Measurements from ENCODE around the gene FGF1.

The FGF1 gene

GRCh38 chr5:142713121-142713706 lies 27.3 kb upstream of the FGF1 start (continued):
- TF ChIP-seq ZBTB11 (tag by site-specific recombination; conservative IDR thresholded peaks at IDR 0.05; ENCODE audit: low read depth), result peak; percentile 32; the same call in 1 of the 2 replicates
- TF ChIP-seq ZNF521 (tag by site-specific recombination; IDR thresholded peaks at IDR 0.05), result no peak
- TF ChIP-seq ZNF830 (tag by site-specific recombination; IDR thresholded peaks at IDR 0.05; ENCODE audit: low read depth), result no peak
- TF ChIP-seq ZNF155 (tag by site-specific recombination; IDR thresholded peaks at IDR 0.05), result no peak
- no peak for TF ChIP-seq ZNF701 (tag by site-specific recombination; IDR thresholded peaks at IDR 0.05)
- TF ChIP-seq SP7 (tag by site-specific recombination; IDR thresholded peaks at IDR 0.05), result peak; percentile 64
- TF ChIP-seq ZNF585B (tag by site-specific recombination; IDR thresholded peaks at IDR 0.05), result no peak
- no peak for TF ChIP-seq ZNF133 (tag by site-specific recombination; IDR thresholded peaks at IDR 0.05)
- no peak for TF ChIP-seq ZSCAN16 (tag by site-specific recombination; IDR thresholded peaks at IDR 0.05)
- no peak for TF ChIP-seq SCRT2 (tag by site-specific recombination; IDR thresholded peaks at IDR 0.05)
- TF ChIP-seq ZNF404 (tag by site-specific recombination; IDR thresholded peaks at IDR 0.05), result no peak
- no peak for TF ChIP-seq BCL11A (tag by site-specific recombination; IDR thresholded peaks at IDR 0.05; ENCODE audit: low read depth)
- peak; percentile 77 for TF ChIP-seq ZBTB8A (tag by site-specific recombination; IDR thresholded peaks at IDR 0.05)
- TF ChIP-seq, protein P1, sequence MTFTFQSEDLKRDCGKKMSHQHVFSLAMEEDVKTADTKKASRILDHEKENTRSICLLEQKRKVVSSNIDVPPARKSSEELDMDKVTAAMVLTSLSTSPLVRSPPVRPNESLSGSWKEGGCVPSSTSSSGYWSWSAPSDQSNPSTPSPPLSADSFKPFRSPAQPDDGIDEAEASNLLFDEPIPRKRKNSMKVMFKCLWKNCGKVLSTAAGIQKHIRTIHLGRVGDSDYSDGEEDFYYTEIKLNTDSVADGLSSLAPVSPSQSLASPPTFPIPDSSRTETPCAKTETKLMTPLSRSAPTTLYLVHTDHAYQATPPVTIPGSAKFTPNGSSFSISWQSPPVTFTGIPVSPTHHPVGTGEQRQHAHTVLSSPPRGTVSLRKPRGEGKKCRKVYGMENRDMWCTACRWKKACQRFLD (tag by site-specific recombination; IDR thresholded peaks at IDR 0.05), result no peak
- no peak for TF ChIP-seq ZNF48 (tag by site-specific recombination; IDR thresholded peaks at IDR 0.05)
- TF ChIP-seq ZNF473 (tag by site-specific recombination; IDR thresholded peaks at IDR 0.05), result no peak
- no peak for TF ChIP-seq ZNF426 (tag by site-specific recombination; IDR thresholded peaks at IDR 0.05)
- TF ChIP-seq, protein P2, sequence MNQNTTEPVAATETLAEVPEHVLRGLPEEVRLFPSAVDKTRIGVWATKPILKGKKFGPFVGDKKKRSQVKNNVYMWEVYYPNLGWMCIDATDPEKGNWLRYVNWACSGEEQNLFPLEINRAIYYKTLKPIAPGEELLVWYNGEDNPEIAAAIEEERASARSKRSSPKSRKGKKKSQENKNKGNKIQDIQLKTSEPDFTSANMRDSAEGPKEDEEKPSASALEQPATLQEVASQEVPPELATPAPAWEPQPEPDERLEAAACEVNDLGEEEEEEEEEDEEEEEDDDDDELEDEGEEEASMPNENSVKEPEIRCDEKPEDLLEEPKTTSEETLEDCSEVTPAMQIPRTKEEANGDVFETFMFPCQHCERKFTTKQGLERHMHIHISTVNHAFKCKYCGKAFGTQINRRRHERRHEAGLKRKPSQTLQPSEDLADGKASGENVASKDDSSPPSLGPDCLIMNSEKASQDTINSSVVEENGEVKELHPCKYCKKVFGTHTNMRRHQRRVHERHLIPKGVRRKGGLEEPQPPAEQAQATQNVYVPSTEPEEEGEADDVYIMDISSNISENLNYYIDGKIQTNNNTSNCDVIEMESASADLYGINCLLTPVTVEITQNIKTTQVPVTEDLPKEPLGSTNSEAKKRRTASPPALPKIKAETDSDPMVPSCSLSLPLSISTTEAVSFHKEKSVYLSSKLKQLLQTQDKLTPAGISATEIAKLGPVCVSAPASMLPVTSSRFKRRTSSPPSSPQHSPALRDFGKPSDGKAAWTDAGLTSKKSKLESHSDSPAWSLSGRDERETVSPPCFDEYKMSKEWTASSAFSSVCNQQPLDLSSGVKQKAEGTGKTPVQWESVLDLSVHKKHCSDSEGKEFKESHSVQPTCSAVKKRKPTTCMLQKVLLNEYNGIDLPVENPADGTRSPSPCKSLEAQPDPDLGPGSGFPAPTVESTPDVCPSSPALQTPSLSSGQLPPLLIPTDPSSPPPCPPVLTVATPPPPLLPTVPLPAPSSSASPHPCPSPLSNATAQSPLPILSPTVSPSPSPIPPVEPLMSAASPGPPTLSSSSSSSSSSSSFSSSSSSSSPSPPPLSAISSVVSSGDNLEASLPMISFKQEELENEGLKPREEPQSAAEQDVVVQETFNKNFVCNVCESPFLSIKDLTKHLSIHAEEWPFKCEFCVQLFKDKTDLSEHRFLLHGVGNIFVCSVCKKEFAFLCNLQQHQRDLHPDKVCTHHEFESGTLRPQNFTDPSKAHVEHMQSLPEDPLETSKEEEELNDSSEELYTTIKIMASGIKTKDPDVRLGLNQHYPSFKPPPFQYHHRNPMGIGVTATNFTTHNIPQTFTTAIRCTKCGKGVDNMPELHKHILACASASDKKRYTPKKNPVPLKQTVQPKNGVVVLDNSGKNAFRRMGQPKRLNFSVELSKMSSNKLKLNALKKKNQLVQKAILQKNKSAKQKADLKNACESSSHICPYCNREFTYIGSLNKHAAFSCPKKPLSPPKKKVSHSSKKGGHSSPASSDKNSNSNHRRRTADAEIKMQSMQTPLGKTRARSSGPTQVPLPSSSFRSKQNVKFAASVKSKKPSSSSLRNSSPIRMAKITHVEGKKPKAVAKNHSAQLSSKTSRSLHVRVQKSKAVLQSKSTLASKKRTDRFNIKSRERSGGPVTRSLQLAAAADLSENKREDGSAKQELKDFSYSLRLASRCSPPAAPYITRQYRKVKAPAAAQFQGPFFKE (tag by site-specific recombination; IDR thresholded peaks at IDR 0.05; ENCODE audit: borderline replicate concordance), result no peak
- no peak for TF ChIP-seq ZNF16 (tag by site-specific recombination; IDR thresholded peaks at IDR 0.05; ENCODE audit: low read depth)
- TF ChIP-seq ZNF510 (tag by site-specific recombination; IDR thresholded peaks at IDR 0.05; ENCODE audit: insufficient replicate concordance), result no peak
- TF ChIP-seq ZNF514 (tag by site-specific recombination; IDR thresholded peaks at IDR 0.05), result no peak
- TF ChIP-seq SALL2 (tag by site-specific recombination; IDR thresholded peaks at IDR 0.05; ENCODE audit: borderline replicate concordance), result no peak
- TF ChIP-seq ZNF23 (tag by site-specific recombination; IDR thresholded peaks at IDR 0.05; ENCODE audit: borderline replicate concordance), result no peak
- peak; percentile 73; the same call in 1 of the 2 replicates for TF ChIP-seq ZNF324 (tag by site-specific recombination; IDR thresholded peaks at IDR 0.05)
- peak; percentile 96 for TF ChIP-seq ZNF2 (tag by site-specific recombination; IDR thresholded peaks at IDR 0.05)
- no peak for TF ChIP-seq ZNF174 (tag by site-specific recombination; IDR thresholded peaks at IDR 0.05)
- 0 out of 2 replicates have a peak, but pooled peaks have one; percentile 67 for TF ChIP-seq ZNF639 (tag by site-specific recombination; IDR thresholded peaks at IDR 0.05)
- no peak for TF ChIP-seq ZNF791 (tag by site-specific recombination; IDR thresholded peaks at IDR 0.05)
- TF ChIP-seq ZNF239 (tag by site-specific recombination; IDR thresholded peaks at IDR 0.05), result no peak; the same call in 1 of the 2 replicates
- TF ChIP-seq ZNF654 (tag by site-specific recombination; IDR thresholded peaks at IDR 0.05; ENCODE audit: low read depth), result peak; percentile 58
